ENCODE data around the gene UPP2.

Gene UPP2

GRCh38 chr2:158142568-158143332 is 41.1 kb downstream of the UPP2 start:
- DNase-seq (ENCODE audit: low read depth): no peak

- no peak for DNase-seq (ENCODE audit: low read depth)
Measured at GRCh38 chr2:158143703-158144360, 42.2 kb downstream of the UPP2 start.

DNA sequence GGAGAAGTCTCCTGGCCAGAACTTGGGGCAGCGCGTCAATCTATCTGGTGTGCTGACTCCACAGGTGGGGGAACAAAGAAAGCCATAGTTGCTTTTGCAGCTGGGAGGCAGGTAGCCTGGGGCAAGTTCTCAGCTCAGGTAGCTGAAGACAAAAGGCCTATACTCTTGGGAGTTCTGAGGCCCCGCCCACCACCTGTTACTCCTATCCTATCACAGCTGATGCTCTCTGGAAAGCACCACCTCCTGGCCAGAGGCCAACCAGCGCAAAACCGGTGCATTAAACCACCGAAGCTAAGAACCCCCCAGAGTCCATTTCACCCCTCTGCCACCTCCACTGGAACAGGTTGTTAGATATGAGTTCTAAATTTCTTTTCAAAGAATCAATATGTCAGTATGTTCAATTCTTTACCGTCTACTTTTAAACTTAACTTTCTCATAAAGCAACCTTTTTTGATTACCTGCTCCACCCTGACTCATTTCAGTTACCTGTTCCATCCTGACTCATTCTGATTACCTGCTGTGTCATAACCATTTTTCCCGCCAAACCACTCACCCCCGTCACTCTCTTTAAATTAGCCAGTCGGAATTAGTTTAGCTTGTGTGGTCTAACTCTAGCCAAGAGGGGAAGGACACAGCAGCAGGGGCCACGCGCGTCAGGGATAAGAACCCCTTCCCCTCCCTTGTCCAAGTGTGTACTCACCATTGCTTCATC is 43.4 kb downstream of the UPP2 start:
- no peak for DNase-seq (ENCODE audit: low read depth)

GRCh38 chr2:158153270-158154015 is 51.8 kb downstream of the UPP2 start:
- DNase-seq (ENCODE audit: low read depth): no peak

DNA sequence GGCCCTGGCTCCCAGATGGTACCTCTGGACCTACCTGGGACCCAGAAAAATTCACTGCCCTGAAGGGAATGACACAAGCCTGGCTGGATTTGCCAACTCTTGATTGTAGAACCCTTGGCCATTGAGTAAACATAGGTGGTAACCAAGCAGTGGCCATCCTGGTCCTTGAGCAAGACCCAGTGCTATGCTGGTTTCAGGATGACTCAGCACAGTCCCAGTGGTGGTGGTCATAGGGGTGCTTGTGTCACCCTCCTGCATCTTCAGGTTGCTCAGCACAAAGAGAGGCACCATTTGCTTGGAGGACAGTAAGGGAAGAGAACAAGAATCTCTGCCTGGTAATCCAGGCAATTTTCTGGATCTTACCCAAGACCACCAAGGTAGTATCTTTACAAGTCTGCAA is 52.9 kb downstream of the UPP2 start:
- DNase-seq (ENCODE audit: low read depth): no peak

DNA sequence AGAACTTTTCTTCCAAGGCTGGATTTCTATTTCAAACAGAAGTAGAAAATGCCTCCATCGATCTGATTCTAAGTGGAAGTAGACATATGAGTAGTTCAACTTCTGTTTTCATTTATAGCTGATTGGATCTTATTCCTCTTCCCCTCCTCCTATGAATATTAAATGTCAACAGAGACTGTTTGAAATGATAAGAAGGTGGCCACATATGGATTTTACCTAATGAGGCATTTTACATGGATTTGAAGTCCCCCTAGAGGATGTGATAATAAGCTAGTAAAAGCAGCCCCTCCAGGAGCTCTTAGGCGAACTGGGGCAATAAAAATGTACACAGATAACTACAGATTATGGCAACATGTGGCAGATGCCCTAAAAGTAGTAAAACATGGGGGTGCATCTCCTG is 71.0 kb downstream of the UPP2 start:
- DNase-seq (ENCODE audit: low read depth): no peak

DNA sequence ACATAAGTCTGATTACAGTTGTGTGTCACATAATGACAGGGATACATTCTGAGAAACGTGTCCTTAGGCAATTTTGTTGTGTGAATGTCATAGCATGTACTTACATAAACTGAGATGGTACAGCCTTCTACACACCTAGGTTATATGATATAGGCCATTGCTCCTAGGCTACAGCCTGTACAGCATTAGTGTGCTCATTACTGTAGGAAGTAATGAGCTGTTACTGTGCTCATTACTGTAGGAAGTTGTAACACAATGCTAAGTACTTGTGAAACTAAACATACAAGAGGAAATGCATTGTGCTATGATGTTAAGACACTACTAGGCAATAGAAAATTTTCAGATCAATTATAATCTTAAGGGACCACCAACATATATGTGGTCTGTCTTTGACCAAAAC is 72.8 kb downstream of the UPP2 start:
- DNase-seq (ENCODE audit: low read depth): no peak

GRCh38 chr2:158174956-158175355 is 73.3 kb downstream of the UPP2 start:
- DNase-seq (ENCODE audit: low read depth): no peak

DNA sequence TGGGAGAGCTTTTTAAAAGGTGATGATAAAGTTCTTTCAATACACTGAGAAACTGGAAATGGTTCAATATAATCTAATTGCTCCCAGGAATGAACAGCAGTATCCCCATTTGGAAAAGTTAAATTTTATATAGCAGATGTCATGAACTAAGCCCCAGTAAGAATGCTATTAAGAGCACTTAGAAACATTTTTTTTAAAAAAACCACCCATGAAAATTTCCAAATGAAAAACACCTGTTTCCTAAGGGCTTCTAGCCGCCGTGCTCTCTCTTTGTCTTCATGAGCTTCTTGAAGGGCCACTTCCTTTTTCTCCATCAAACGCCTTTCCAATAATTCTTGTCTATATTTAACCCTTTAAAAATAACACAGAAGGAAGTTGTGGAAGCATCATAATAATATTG is 77.0 kb downstream of the UPP2 start:
- no peak for DNase-seq (ENCODE audit: low read depth)

DNA sequence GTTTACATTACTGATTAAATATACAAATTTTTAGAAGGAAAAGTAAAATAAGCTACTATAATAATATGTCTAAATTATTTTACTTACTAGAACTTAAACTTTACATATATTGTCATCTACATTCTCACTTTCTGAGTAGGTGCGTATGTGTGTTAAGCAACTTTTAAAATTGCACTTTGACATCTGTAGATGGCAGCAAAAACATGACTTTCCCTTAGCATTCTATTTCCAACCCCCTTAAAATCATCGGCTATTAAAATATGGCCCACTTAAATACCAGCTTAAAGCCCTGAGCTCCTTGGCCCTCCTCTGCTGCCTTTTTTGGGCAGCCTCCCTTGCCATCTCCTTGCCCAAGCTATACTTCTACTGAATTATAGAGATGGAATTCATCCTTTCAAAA is 78.0 kb downstream of the UPP2 start:
- DNase-seq (ENCODE audit: low read depth): no peak

DNA sequence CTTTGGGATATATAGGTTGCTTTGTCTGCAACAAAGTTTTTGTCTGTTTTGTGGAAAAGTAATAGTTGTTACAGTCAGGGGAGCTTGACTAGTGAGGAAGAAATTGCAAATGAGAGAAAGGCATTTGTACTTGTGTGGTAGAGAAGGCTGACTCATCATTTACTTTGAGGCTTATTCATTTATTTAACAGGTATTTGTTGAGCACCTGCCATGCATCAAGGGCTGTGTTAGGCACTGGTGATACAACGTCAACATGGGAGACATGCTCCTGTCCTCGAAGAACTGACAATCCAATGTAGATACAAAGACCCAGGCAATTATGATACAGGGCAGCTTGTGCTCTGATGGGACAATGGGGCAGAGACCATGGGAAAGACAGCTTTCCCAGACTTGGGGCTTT is 79.5 kb downstream of the UPP2 start:
- DNase-seq (ENCODE audit: low read depth): no peak

DNA sequence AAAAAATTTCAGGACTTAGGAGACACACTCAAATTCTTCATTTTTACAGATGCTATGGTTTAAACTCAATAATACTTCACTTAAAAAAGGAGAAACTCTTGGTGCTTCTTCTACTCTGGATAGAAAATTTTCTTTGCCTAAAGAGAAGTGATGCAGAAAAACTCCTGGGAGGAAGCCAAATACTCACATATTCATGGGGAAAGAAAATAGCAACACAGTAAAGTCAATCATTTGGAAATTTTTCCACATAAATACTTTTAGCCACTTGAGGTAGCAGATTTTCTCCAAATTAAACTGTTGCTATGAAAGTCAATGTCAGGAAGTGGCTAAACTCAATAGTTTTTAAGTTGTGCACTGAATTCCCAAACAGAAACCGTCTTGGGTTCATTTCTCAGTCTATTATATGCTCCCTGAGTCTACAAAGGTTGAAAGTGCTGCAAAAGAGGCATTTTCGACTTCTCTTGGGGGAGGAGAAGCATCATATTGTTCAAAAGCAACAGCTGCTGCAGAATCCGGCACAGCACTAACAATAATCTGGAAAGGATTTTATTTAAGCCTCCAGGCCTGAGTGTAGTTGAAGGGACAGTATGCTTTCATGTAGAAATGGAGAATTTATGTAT is 81.1 kb downstream of the UPP2 start:
- no peak for DNase-seq (ENCODE audit: low read depth)

- DNase-seq (ENCODE audit: low read depth): no peak
Measured at GRCh38 chr2:158184001-158184400, 82.3 kb downstream of the UPP2 start.

DNA sequence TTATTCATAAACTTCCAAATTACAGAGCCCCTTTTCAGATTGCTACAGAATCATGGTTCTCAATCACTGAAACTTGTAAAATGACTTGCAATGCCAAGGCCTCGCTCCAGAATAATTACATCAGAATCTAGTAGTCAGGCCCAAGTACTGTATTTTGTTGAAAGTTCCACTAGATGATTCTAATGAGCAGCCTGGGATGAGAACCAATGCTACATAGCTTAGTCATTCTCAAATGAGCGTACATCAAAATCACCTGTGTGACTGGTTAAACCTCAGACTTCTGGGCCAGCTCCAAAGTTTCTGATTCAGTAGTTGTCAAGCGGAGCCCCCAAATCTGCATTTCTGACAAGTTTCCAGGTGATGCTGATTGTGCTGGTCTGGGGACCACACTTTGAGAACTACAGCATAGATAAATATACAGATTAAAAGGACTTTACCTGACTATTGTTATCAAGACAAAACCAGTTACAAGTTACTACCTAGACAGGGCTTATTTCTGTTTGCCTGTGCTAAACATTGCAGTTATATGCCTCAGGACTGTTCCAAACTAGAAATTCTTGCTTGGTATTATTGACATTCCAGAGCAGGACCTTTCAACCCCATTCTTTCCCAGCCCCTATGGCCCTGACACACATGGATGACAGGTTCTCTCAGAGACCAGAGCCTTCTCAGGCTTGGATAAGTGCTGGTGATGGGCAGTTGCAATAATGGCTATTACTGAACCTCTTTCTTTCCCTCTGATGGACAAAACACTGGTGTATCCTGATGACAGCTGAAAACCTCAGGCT is 83.1 kb downstream of the UPP2 start:
- no peak for DNase-seq (ENCODE audit: low read depth)

Measured in stimulated activated CD8-positive, alpha-beta memory T cell treated with anti-CD3 and anti-CD28 coated beads, Interleukin-15, amount 100 ng/mL, for 24 hours (primary cell).